Measurements from ENCODE around the gene DISP2.
A peak's percentile ranks its signal among the peaks of the same experiment; 100 is the strongest.

The DISP2 gene

GRCh38 chr15:40328176-40328575 lies 29.8 kb upstream of the DISP2 start:
- DNase-seq (ENCODE audit: low read depth, low spot score), result peak; percentile 64

- DNase-seq (ENCODE audit: low read depth, low spot score), result no peak
These were observed 29.3 kb upstream of the DISP2 start for GRCh38 chr15:40328751-40329150.

- DNase-seq (ENCODE audit: low read depth, low spot score), result no peak
These were observed 28.2 kb upstream of the DISP2 start for GRCh38 chr15:40329804-40330203.

- DNase-seq (ENCODE audit: low read depth, low spot score), result peak; percentile 58
These were observed 27.6 kb upstream of the DISP2 start for GRCh38 chr15:40330368-40330836.

- no peak for DNase-seq (ENCODE audit: low read depth, low spot score)
These were observed 27.0 kb upstream of the DISP2 start for GRCh38 chr15:40331026-40331425.

GRCh38 chr15:40331637-40332036 lies 26.4 kb upstream of the DISP2 start:
- no peak for DNase-seq (ENCODE audit: low read depth, low spot score)

GRCh38 chr15:40332113-40332781 lies 25.8 kb upstream of the DISP2 start:
- no peak for DNase-seq (ENCODE audit: low read depth, low spot score)

- DNase-seq (ENCODE audit: low read depth, low spot score), result peak; percentile 63
These were observed 24.0 kb upstream of the DISP2 start for GRCh38 chr15:40333922-40334492.

- DNase-seq (ENCODE audit: low read depth, low spot score), result no peak
These were observed 23.5 kb upstream of the DISP2 start for GRCh38 chr15:40334541-40334940.

GRCh38 chr15:40334941-40335795 lies 22.9 kb upstream of the DISP2 start:
- no peak for DNase-seq (ENCODE audit: low read depth, low spot score)

GRCh38 chr15:40335938-40336743 lies 21.9 kb upstream of the DISP2 start:
- DNase-seq (ENCODE audit: low read depth, low spot score), result no peak

GRCh38 chr15:40336744-40337122 lies 21.3 kb upstream of the DISP2 start:
- DNase-seq (ENCODE audit: low read depth, low spot score), result no peak

GRCh38 chr15:40337597-40337996 lies 20.4 kb upstream of the DISP2 start:
- no peak for DNase-seq (ENCODE audit: low read depth, low spot score)

GRCh38 chr15:40338041-40338657 lies 19.9 kb upstream of the DISP2 start:
- DNase-seq (ENCODE audit: low read depth, low spot score), result peak; percentile 87

- DNase-seq (ENCODE audit: low read depth, low spot score), result peak; percentile 98
These were observed 18.9 kb upstream of the DISP2 start for GRCh38 chr15:40338921-40339620.

- DNase-seq (ENCODE audit: low read depth, low spot score), result peak; percentile 59
These were observed 18.4 kb upstream of the DISP2 start for GRCh38 chr15:40339621-40339945.

- DNase-seq (ENCODE audit: low read depth, low spot score), result peak; percentile 90
These were observed 17.8 kb upstream of the DISP2 start for GRCh38 chr15:40340038-40340739.

- peak; percentile 95 for DNase-seq (ENCODE audit: low read depth, low spot score)
These were observed 17.1 kb upstream of the DISP2 start, which contains the start of gene CCDC9B for GRCh38 chr15:40340740-40341400. TSS of gene CCDC9B (minus strand) at chr15:40340939. CDS start at chr15:40340819, 120 bp downstream.

Measured in astrocyte of the hippocampus (primary cell).